ENCODE data around the gene TBKBP1. TPM values are rescaled to one million over a fixed set of nuclear protein-coding genes. Genes with fewer than 3 reads are reported as not detected.

The TBKBP1 gene
- total and polyA plus RNA-seq, 2 donors (not counting 1 experiment from before 2014, with no cell fraction given) = 4.6 to 11.6 TPM

DNA sequence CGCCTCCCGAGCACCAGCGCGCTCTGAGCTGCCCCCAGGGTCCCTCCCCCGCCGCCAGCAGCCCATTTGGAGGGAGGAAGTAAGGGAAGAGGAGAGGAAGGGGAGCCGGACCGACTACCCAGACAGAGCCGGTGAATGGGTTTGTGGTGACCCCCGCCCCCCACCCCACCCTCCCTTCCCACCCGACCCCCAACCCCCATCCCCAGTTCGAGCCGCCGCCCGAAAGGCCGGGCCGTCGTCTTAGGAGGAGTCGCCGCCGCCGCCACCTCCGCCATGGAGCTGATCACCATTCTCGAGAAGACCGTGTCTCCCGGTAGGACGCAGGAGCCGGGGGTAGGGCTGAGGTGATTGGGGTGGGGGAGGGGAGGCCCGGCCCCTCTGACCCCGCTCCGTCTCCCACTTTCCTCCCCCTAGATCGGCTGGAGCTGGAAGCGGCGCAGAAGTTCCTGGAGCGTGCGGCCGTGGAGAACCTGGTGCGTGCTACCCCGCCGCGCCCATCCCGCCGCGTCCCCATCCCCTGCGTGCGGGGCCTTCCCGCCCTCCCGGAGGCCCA is 43.9 kb upstream of the TBKBP1 start:
- TF ChIP-seq EZH2 (IDR thresholded peaks at IDR 0.05; ENCODE audit: low read length, missing control alignments) (no peak), CTCF (conservative IDR thresholded peaks at IDR 0.05 in 1 of 2, IDR thresholded peaks at IDR 0.05 in 1 of 2; ENCODE audit: low read depth in 1 of 2, low read length in 2 of 2) (no peak)
- DNase-seq (ENCODE audit: low read depth in 2 of 2) = no peak
- peak overlapping the region; percentile 47 for H3K27ac ChIP-seq (ENCODE audit: insufficient read depth, low read length)
- peaks cover 7% of the 10 kb centered on the region for H3K4me1 ChIP-seq (ENCODE audit: control insufficient read depth, extremely low read depth, insufficient read depth, low read length)
- no peaks in the 10 kb centered on the region for H4K20me1 ChIP-seq (ENCODE audit: control insufficient read depth, extremely low read depth, insufficient read depth, low read length)
- H3K27me3 ChIP-seq (ENCODE audit: control insufficient read depth, insufficient read depth, low read length) = no peaks in the 10 kb centered on the region
- H3K79me2 ChIP-seq (ENCODE audit: control insufficient read depth, insufficient read depth, low read length) = peaks cover 45% of the 10 kb centered on the region
- H3K4me3 ChIP-seq (replicated peaks in 1 of 4; ENCODE audit: control extremely low read depth in 1 of 4, insufficient read depth in 1 of 4, low read depth in 3 of 4, low read length in 4 of 4) = peak overlapping the region; percentile 54 to 69 (median 60)
- H2AFZ ChIP-seq (ENCODE audit: low read length) = no peak overlapping the region
- H3K36me3 ChIP-seq (ENCODE audit: control insufficient read depth, insufficient read depth, low read length) = peaks cover 2% of the 10 kb centered on the region
- peak overlapping the region; percentile 65 for H3K9ac ChIP-seq (ENCODE audit: insufficient read depth, low read length)
- no peak overlapping the region for H3K4me2 ChIP-seq (ENCODE audit: extremely low read depth, insufficient read depth, low read length)
- no peaks in the 10 kb centered on the region for H3K9me3 ChIP-seq (ENCODE audit: control insufficient read depth, insufficient read depth, low read depth, low read length)

DNA sequence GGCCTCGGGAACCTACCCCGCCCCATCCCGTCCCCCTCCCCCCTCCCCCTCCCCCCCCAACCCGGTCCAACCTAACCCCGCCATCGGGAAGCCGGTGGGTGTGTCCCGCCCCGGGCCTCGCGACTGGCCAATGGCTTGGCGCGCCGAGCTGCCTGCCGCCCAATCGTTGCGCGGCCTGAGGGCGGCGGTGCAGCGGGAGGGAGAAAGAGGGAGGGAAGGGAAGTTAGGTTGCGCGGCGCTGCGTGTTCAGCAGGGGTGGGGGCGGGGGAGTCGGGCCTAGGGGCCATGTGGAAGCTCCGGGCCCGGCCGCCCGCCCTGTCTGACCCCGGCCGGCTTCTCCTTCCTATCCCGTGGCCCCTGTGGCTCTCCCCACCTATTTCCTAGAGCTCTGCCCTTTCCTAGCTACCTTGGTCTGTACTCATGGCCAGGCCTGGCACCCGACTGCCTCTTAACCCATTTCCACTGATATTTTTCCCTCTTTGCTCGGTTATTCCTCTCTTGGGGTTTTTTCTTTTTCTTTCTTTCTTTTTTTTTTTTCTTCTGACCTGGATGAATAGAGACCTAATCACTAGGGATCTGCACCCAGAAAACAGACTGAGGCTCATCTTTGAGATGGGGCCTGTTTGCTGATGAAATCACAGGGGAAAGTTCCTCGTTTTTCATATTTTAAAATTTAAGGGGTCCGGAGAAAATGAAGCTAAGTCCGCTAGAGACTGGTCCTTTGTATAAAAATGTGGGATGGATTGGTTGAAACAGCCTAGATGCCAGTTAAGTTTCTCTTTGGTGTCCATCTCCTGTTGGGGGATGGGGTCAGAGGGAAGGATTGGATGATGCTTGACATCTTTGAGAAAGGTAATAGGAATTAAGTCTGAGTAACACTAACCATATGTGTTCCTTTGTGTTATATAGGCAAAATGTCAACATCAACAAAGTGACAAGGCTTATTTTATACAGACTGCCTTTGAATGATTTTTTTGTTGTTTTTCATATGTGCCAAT is 43.1 kb upstream of the TBKBP1 start:
- Histone ChIP-seq H3K27ac (ENCODE audit: insufficient read depth, low read length) (peak overlapping the region; percentile 56), H3K4me3 (replicated peaks in 1 of 4; ENCODE audit: control extremely low read depth in 1 of 4, insufficient read depth in 1 of 4, low read depth in 3 of 4, low read length in 4 of 4) (peak overlapping the region; percentile 59 to 81 (median 74)), H3K79me2 (ENCODE audit: control insufficient read depth, insufficient read depth, low read length) (peaks cover 53% of the 10 kb centered on the region), H3K27me3 (ENCODE audit: control insufficient read depth, insufficient read depth, low read length) (no peaks in the 10 kb centered on the region), H3K9ac (ENCODE audit: insufficient read depth, low read length) (peak overlapping the region; percentile 29), H3K36me3 (ENCODE audit: control insufficient read depth, insufficient read depth, low read length) (peaks cover 4% of the 10 kb centered on the region), H2AFZ (ENCODE audit: low read length) (no peak overlapping the region), H4K20me1 (ENCODE audit: control insufficient read depth, extremely low read depth, insufficient read depth, low read length) (no peaks in the 10 kb centered on the region), H3K4me2 (ENCODE audit: extremely low read depth, insufficient read depth, low read length) (peak overlapping the region; percentile 84), H3K4me1 (ENCODE audit: control insufficient read depth, extremely low read depth, insufficient read depth, low read length) (peaks cover 7% of the 10 kb centered on the region), H3K9me3 (ENCODE audit: control insufficient read depth, insufficient read depth, low read depth, low read length) (no peaks in the 10 kb centered on the region)
- no peak for TF ChIP-seq EZH2 (IDR thresholded peaks at IDR 0.05; ENCODE audit: low read length, missing control alignments)
- no peak for TF ChIP-seq CTCF (conservative IDR thresholded peaks at IDR 0.05 in 1 of 2, IDR thresholded peaks at IDR 0.05 in 1 of 2; ENCODE audit: low read depth in 1 of 2, low read length in 2 of 2)
- peak; percentile 96 to 98 for DNase-seq (ENCODE audit: low read depth in 2 of 2)

DNA sequence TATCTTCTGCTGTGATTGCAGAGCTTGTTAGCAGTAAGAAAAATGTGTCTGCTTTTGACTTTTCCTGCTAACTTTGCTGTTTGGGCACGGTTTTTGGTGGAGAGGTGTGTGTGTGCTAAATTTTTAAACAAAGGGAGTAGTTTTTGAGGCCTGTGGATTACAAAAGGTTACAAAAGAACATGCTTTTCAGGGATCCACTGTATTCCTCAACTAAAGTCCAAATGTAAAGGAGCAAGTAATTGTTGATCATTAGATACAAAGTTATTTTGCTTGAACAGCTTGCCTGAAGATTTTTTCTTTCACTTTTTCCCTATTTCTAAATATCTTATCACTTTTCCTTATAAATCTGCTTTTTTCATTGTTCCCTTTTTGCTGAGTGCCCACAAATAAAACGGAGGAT is 42.3 kb upstream of the TBKBP1 start:
- no peak overlapping the region for H2AFZ ChIP-seq (ENCODE audit: low read length)
- TF ChIP-seq CTCF (conservative IDR thresholded peaks at IDR 0.05 in 1 of 2, IDR thresholded peaks at IDR 0.05 in 1 of 2; ENCODE audit: low read depth in 1 of 2, low read length in 2 of 2) = no peak
- no peak for TF ChIP-seq EZH2 (IDR thresholded peaks at IDR 0.05; ENCODE audit: low read length, missing control alignments)
- no peaks in the 10 kb centered on the region for H4K20me1 ChIP-seq (ENCODE audit: control insufficient read depth, extremely low read depth, insufficient read depth, low read length)
- no peaks in the 10 kb centered on the region for H3K9me3 ChIP-seq (ENCODE audit: control insufficient read depth, insufficient read depth, low read depth, low read length)
- peaks cover 7% of the 10 kb centered on the region for H3K4me1 ChIP-seq (ENCODE audit: control insufficient read depth, extremely low read depth, insufficient read depth, low read length)
- no peak for DNase-seq (ENCODE audit: low read depth in 2 of 2)
- no peaks in the 10 kb centered on the region for H3K27me3 ChIP-seq (ENCODE audit: control insufficient read depth, insufficient read depth, low read length)
- peak overlapping the region; percentile 84 for H3K4me2 ChIP-seq (ENCODE audit: extremely low read depth, insufficient read depth, low read length)
- H3K27ac ChIP-seq (ENCODE audit: insufficient read depth, low read length) = no peak overlapping the region
- no peak overlapping the region for H3K9ac ChIP-seq (ENCODE audit: insufficient read depth, low read length)
- peak overlapping the region in 3 of 4 experiments; percentile 69 to 81 (median 80) for H3K4me3 ChIP-seq (replicated peaks in 1 of 4; ENCODE audit: control extremely low read depth in 1 of 4, insufficient read depth in 1 of 4, low read depth in 3 of 4, low read length in 4 of 4)
- peaks cover 5% of the 10 kb centered on the region for H3K36me3 ChIP-seq (ENCODE audit: control insufficient read depth, insufficient read depth, low read length)
- peaks cover 60% of the 10 kb centered on the region for H3K79me2 ChIP-seq (ENCODE audit: control insufficient read depth, insufficient read depth, low read length)

Data from fibroblast of lung (primary cell).